Peyer's patch (tissue), 4 donors: ENCODE data around the gene CEMP1.

Experiments
- CTCF ChIP-seq, 6 experiments: fragments of 450-650 bp in 4 of 6; fragments of 200-600 bp in 2 of 6; sonication (generic) in 1 of 6; IDR thresholded peaks; one replicate each; pipeline ENCODE4 v1.5.1; 2017 to 2019; ENCODE audit warnings: antibody characterized with exemption in 6 of 6, mild to moderate bottlenecking in 3 of 6, moderate library complexity in 1 of 6
- POLR2A ChIP-seq, 2 donors: fragments of 450-650 bp; IDR thresholded peaks; one replicate each; pipeline ENCODE4 v1.5.1; 2017; ENCODE audit warnings: antibody characterized with exemption in 2 of 2, mild to moderate bottlenecking in 2 of 2, moderate library complexity in 2 of 2

- TF ChIP-seq CTCF (IDR thresholded peaks at IDR 0.05) (no peak), POLR2A (IDR thresholded peaks at IDR 0.05) (no peak)
These were observed 30.7 kb downstream of the CEMP1 start for GRCh38 chr16:2500430-2500917.
